NCI-H526 treated with DMSO at 0.1 percent for 48 hours (cell line): ENCODE data around the gene MOB2.

Source experiments
- DNase-seq: peaks from one replicate; lab custom pipeline; 2025; lab: John Stamatoyannopoulos, UW

Gene MOB2

GRCh38 chr11:1486054-1486825 is at the start of gene MOB2:
Gene MOB2 (minus strand): TSS chr11:1486779. CDS start chr11:1486556, 223 bp downstream.
- no peak for DNase-seq

GRCh38 chr11:1534682-1535081 is 48.1 kb upstream of the MOB2 start:
- no peak for DNase-seq

GRCh38 chr11:1534171-1534570 is 47.6 kb upstream of the MOB2 start:
- DNase-seq, result no peak

GRCh38 chr11:1533342-1533725 is 46.8 kb upstream of the MOB2 start:
- DNase-seq, result no peak

- no peak for DNase-seq
Observed at GRCh38 chr11:1532606-1533341, 46.2 kb upstream of the MOB2 start.

GRCh38 chr11:1532014-1532586 is 45.5 kb upstream of the MOB2 start:
- DNase-seq, result no peak

- DNase-seq, result no peak
Observed at GRCh38 chr11:1531449-1532013, 45.0 kb upstream of the MOB2 start.

GRCh38 chr11:1530686-1531448 is 44.3 kb upstream of the MOB2 start:
- DNase-seq, result no peak

- no peak for DNase-seq
Observed at GRCh38 chr11:1529774-1530173, 43.2 kb upstream of the MOB2 start.

- DNase-seq, result no peak
Observed at GRCh38 chr11:1529286-1529685, 42.7 kb upstream of the MOB2 start.

- DNase-seq, result no peak
Observed at GRCh38 chr11:1528710-1529109, 42.1 kb upstream of the MOB2 start.

- DNase-seq, result no peak
Observed at GRCh38 chr11:1526785-1527184, 40.2 kb upstream of the MOB2 start.

- no peak for DNase-seq
Observed at GRCh38 chr11:1523779-1524178, 37.2 kb upstream of the MOB2 start.

GRCh38 chr11:1523077-1523476 is 36.5 kb upstream of the MOB2 start:
- DNase-seq, result no peak

- no peak for DNase-seq
Observed at GRCh38 chr11:1522081-1522424, 35.5 kb upstream of the MOB2 start.

- DNase-seq, result no peak
Observed at GRCh38 chr11:1521382-1522080, 35.0 kb upstream of the MOB2 start.

GRCh38 chr11:1520663-1521267 is 34.2 kb upstream of the MOB2 start:
- DNase-seq, result no peak

GRCh38 chr11:1520209-1520662 is 33.7 kb upstream of the MOB2 start:
- no peak for DNase-seq

GRCh38 chr11:1519028-1520010 is 32.7 kb upstream of the MOB2 start:
- DNase-seq, result no peak

- DNase-seq, result no peak
Observed at GRCh38 chr11:1518301-1518700, 31.7 kb upstream of the MOB2 start.
